ENCODE measurements around the gene SPATA16.

- TF ChIP-seq CTCF (IDR thresholded peaks at IDR 0.05) = no peak
- no peak for TF ChIP-seq EP300 (IDR thresholded peaks at IDR 0.05)
These were observed 82.8 kb downstream of the SPATA16 start for GRCh38 chr3:173058229-173058628.

All from sigmoid colon (tissue), 4 donors.